Osteoblast (primary cell): ENCODE data around the gene PAGE2. TPM values are rescaled to one million over a fixed set of nuclear protein-coding genes. Genes with fewer than 3 reads are reported as not detected.
A peak's percentile ranks its signal among the peaks of the same experiment; 100 is the strongest.
"Not testable (repeated sequence)": the region's sequence is repeated elsewhere in the genome, so short reads cannot be mapped to it uniquely, and the experiment has no call there.

ENCODE experiments used
- DNase-seq: peaks from one replicate; pipeline ENCODE4 v3.0.0; 2011; ENCODE audit warnings: low spot score, mixed read lengths; ENCODE audit not compliant: insufficient read length; ENCODE audit errors: missing footprints
- H2AFZ ChIP-seq: 2 replicates; pipeline ENCODE4 v1.6.0; 2011; ENCODE audit warnings: mild to moderate bottlenecking, low read length
- H3K27ac ChIP-seq: 2 replicates; pipeline ENCODE4 v1.5.1; 2011; ENCODE audit warnings: mild to moderate bottlenecking, low read depth, low read length, moderate library complexity
- H3K27me3 ChIP-seq: 2 replicates; pipeline ENCODE4 v1.6.0; 2012; ENCODE audit warnings: mild to moderate bottlenecking, control low read depth, inconsistent platforms, low read length, moderate library complexity; ENCODE audit not compliant: insufficient read depth
- H3K36me3 ChIP-seq: 2 replicates; pipeline ENCODE4 v1.5.1; 2011; ENCODE audit warnings: mild to moderate bottlenecking, low read length, control low read depth, moderate library complexity; ENCODE audit not compliant: insufficient read depth
- H3K4me1 ChIP-seq: 2 replicates; pipeline ENCODE4 v1.5.1; 2011; ENCODE audit warnings: mild to moderate bottlenecking, low read length, control low read depth, moderate library complexity; ENCODE audit not compliant: insufficient read depth
- H3K4me2 ChIP-seq: 2 replicates; pipeline ENCODE4 v1.6.0; 2011; ENCODE audit warnings: mild to moderate bottlenecking, low read length; ENCODE audit not compliant: insufficient read depth
- H3K4me3 ChIP-seq: fragments of 200-600 bp; sonication (generic); 3 replicates; pipeline ENCODE4 v1.5.1; 2012; ENCODE audit warnings: mild to moderate bottlenecking, low read length, inconsistent platforms; ENCODE audit not compliant: insufficient read depth
- H3K79me2 ChIP-seq: 2 replicates; pipeline ENCODE4 v1.6.0; 2012; ENCODE audit warnings: mild to moderate bottlenecking, low read length, control low read depth, inconsistent platforms; ENCODE audit not compliant: insufficient read depth
- H3K9me3 ChIP-seq: 2 replicates; pipeline ENCODE4 v1.5.1; 2011; ENCODE audit warnings: low read depth, low read length, control low read depth
- H4K20me1 ChIP-seq: 2 replicates; pipeline ENCODE4 v1.6.0; 2012; ENCODE audit warnings: mild to moderate bottlenecking, low read length, control low read depth; ENCODE audit not compliant: insufficient read depth
- CTCF ChIP-seq: IDR thresholded peaks from 2 replicates; pipeline ENCODE4 v1.5.1; 2011; ENCODE audit warnings: mild to moderate bottlenecking, low read depth, low read length, moderate library complexity; ENCODE audit errors: extremely low read depth
- total RNA-seq: library from RNA; depleted of rRNA; stranded (reverse); fragments of >200 nt; gene quantifications from 2 replicates; pipeline ENCODE4 v1.2.3, GENCODE V29; 2012

The PAGE2 gene
- total RNA-seq, 1 donor: not detected

- no peaks in the 10 kb centered on the region for H3K9me3 ChIP-seq
- H3K36me3 ChIP-seq: no peaks in the 10 kb centered on the region
- no peak for TF ChIP-seq CTCF
- no peak overlapping the region for H3K4me2 ChIP-seq
- peaks cover 2% of the 10 kb centered on the region for H4K20me1 ChIP-seq
- no peak overlapping the region for H3K27ac ChIP-seq
- no peak overlapping the region for H3K4me3 ChIP-seq
- DNase-seq: no peak
- no peaks in the 10 kb centered on the region for H3K79me2 ChIP-seq
- peaks cover 19% of the 10 kb centered on the region for H3K27me3 ChIP-seq
- H2AFZ ChIP-seq: no peak overlapping the region
- H3K4me1 ChIP-seq: no peaks in the 10 kb centered on the region
Measured at GRCh38 chrX:55132416-55132815, 43.6 kb downstream of the PAGE2 start.

- Histone ChIP-seq H3K4me2 (no peak overlapping the region), H3K27ac (no peak overlapping the region), H3K79me2 (no peaks in the 10 kb centered on the region), H2AFZ (no peak overlapping the region), H4K20me1 (no peaks in the 10 kb centered on the region), H3K27me3 (peaks cover 10% of the 10 kb centered on the region), H3K9me3 (no peaks in the 10 kb centered on the region), H3K4me1 (no peaks in the 10 kb centered on the region), H3K36me3 (no peaks in the 10 kb centered on the region), H3K4me3 (no peak overlapping the region)
- no peak for DNase-seq
- TF ChIP-seq CTCF: peak; percentile 55
Measured at GRCh38 chrX:55135171-55135570, 46.4 kb downstream of the PAGE2 start.

- H3K4me3 ChIP-seq, H3K79me2 ChIP-seq, H2AFZ ChIP-seq, H3K27ac ChIP-seq, H3K27me3 ChIP-seq, H3K4me1 ChIP-seq, H4K20me1 ChIP-seq, DNase-seq, H3K36me3 ChIP-seq, H3K4me2 ChIP-seq, H3K9me3 ChIP-seq: not testable (repeated sequence)
Measured at GRCh38 chrX:55140800-55141199, 52.0 kb downstream of the PAGE2 start.

Other genes starting within 250 kb of the PAGE2 start
- gene TRO, start 168.2 kb upstream of the PAGE2 start, total RNA-seq: 22.4 and 25.6 TPM in 2 replicates
- gene PFKFB1, start 94.8 kb upstream of the PAGE2 start, total RNA-seq: not detected in 2 replicates
- 5.9 and 6.5 TPM in 2 replicates for gene APEX2, start 88.7 kb upstream of the PAGE2 start, total RNA-seq
- not detected in 2 replicates for gene ALAS2, start 58.0 kb upstream of the PAGE2 start, total RNA-seq
- not detected in 2 replicates for gene PAGE2B, start 14.0 kb upstream of the PAGE2 start, total RNA-seq
- not detected in 2 replicates for gene PAGE5, start 131.3 kb downstream of the PAGE2 start, total RNA-seq
- not detected in 2 replicates for gene PAGE3, start 175.9 kb downstream of the PAGE2 start, total RNA-seq